GM23338 (cell line): ENCODE results near the gene RBMS2.

Source experiments
- CREB1 ChIP-seq: fragments of 250-450 bp; sonication (Bioruptor Pico); IDR thresholded peaks from 2 replicates; pipeline ENCODE4 v1.5.0; 2020; ENCODE audit warnings: low read depth, mild to moderate bottlenecking, moderate library complexity
- CTCF ChIP-seq, 2 experiments: fragments of 200-600 bp in 1 of 2; sonication (generic) in 1 of 2; conservative IDR thresholded peaks; 2 replicates each; pipeline versions ENCODE4 v1.5.1 to v1.6.1; 2016 to 2017; ENCODE audit warnings: antibody characterized with exemption in 2 of 2, low read depth in 2 of 2, mild to moderate bottlenecking in 2 of 2, moderate library complexity in 1 of 2
- EZH2 ChIP-seq: fragments of 200-600 bp; sonication (generic); IDR thresholded peaks from one replicate; pipeline ENCODE4 v1.8.0; 2017; ENCODE audit warnings: antibody characterized with exemption, mild to moderate bottlenecking, low read depth; ENCODE audit not compliant: unreplicated experiment
- EZH2phosphoT487 ChIP-seq: fragments of 200-600 bp; sonication (generic); IDR thresholded peaks from one replicate; pipeline ENCODE4 v1.8.1; 2018; ENCODE audit warnings: antibody characterized with exemption; ENCODE audit not compliant: unreplicated experiment
- POLR2AphosphoS5 ChIP-seq: IDR thresholded peaks from 2 replicates; pipeline ENCODE4 v1.6.1; 2016; ENCODE audit warnings: antibody characterized with exemption, low read depth
- ZNF114 ChIP-seq: fragments of 250-450 bp; sonication (Bioruptor Pico); IDR thresholded peaks from 2 replicates; pipeline ENCODE4 v1.5.0; 2020; ENCODE audit warnings: mild to moderate bottlenecking, moderate library complexity
- ZNF462 ChIP-seq: fragments of 250-450 bp; sonication (Bioruptor Pico); IDR thresholded peaks from 2 replicates; pipeline ENCODE4 v1.5.0; 2020; ENCODE audit warnings: mild to moderate bottlenecking, moderate library complexity
- TF ChIP-seq, protein P1 (sequence below): IDR thresholded peaks from one replicate; pipeline ENCODE4 v1.6.1; 2018; ENCODE audit warnings: antibody characterized with exemption; ENCODE audit not compliant: unreplicated experiment

DNA sequence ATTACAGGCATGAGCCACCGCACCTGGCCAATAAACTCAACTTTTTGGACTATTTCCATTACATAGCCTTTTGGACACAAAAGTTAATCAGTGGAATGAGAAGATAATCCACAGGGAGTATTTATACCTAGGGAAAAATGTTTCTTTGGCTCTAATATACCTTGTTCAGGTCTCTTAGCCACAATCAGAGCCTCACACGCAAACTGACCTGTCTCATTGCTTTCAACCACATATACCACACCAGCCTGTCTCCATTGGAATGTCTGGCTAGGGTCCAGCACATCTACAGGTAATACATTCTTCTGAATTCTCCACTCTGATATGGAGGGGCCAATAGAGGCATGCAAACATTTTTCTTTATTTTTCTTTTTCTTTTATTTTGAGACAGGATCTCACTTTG is 3.8 kb upstream of the RBMS2 start:
- TF ChIP-seq CTCF (conservative IDR thresholded peaks at IDR 0.05; ENCODE audit: low read depth in 2 of 2): no peak
- no peak for TF ChIP-seq POLR2AphosphoS5
- TF ChIP-seq, protein P1, sequence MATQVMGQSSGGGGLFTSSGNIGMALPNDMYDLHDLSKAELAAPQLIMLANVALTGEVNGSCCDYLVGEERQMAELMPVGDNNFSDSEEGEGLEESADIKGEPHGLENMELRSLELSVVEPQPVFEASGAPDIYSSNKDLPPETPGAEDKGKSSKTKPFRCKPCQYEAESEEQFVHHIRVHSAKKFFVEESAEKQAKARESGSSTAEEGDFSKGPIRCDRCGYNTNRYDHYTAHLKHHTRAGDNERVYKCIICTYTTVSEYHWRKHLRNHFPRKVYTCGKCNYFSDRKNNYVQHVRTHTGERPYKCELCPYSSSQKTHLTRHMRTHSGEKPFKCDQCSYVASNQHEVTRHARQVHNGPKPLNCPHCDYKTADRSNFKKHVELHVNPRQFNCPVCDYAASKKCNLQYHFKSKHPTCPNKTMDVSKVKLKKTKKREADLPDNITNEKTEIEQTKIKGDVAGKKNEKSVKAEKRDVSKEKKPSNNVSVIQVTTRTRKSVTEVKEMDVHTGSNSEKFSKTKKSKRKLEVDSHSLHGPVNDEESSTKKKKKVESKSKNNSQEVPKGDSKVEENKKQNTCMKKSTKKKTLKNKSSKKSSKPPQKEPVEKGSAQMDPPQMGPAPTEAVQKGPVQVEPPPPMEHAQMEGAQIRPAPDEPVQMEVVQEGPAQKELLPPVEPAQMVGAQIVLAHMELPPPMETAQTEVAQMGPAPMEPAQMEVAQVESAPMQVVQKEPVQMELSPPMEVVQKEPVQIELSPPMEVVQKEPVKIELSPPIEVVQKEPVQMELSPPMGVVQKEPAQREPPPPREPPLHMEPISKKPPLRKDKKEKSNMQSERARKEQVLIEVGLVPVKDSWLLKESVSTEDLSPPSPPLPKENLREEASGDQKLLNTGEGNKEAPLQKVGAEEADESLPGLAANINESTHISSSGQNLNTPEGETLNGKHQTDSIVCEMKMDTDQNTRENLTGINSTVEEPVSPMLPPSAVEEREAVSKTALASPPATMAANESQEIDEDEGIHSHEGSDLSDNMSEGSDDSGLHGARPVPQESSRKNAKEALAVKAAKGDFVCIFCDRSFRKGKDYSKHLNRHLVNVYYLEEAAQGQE: no peak
- no peak for TF ChIP-seq EZH2
- no peak for TF ChIP-seq ZNF114 (CRISPR knock-in tag)
- TF ChIP-seq EZH2phosphoT487: no peak
- no peak for TF ChIP-seq CREB1 (CRISPR knock-in tag)
- TF ChIP-seq ZNF462 (CRISPR knock-in tag): no peak
